ENCODE results near the gene ZNF563. TPM values are rescaled to one million over a fixed set of nuclear protein-coding genes. Genes with fewer than 3 reads are reported as not detected.
"Not testable (repeated sequence)": the region's sequence is repeated elsewhere in the genome, so short reads cannot be mapped to it uniquely, and the experiment has no call there.

Gene ZNF563
- total RNA-seq, 1 donor from 2014 or later: not detected

GRCh38 chr19:12318782-12319413 is 14.5 kb downstream of the ZNF563 start:
- H3K4me1 ChIP-seq: no peaks in the 10 kb centered on the region
- H3K4me3 ChIP-seq: no peak overlapping the region
- no peak for DNase-seq (ENCODE audit: low spot score in 2 of 2)
- no peak overlapping the region for H3K27ac ChIP-seq
- intact Hi-C loops (cut with DNase I): no loop called here
- TF ChIP-seq CTCF (IDR thresholded peaks at IDR 0.05): no peak
- peaks cover 3 to 46% of the 10 kb centered on the region in 2 donors for H3K9me3 ChIP-seq
- no peaks in the 10 kb centered on the region for H3K27me3 ChIP-seq
- peaks cover 54 to 75% of the 10 kb centered on the region in 2 donors for H3K36me3 ChIP-seq

- no peak overlapping the region for H3K27ac ChIP-seq
- H3K9me3 ChIP-seq: peaks cover 3 to 21% of the 10 kb centered on the region in 2 donors
- intact Hi-C loops (cut with DNase I): no loop called here
- H3K27me3 ChIP-seq: no peaks in the 10 kb centered on the region
- H3K36me3 ChIP-seq: peaks cover 21 to 35% of the 10 kb centered on the region in 2 donors
- no peak overlapping the region for H3K4me3 ChIP-seq
- TF ChIP-seq CTCF (IDR thresholded peaks at IDR 0.05): no peak
- no peaks in the 10 kb centered on the region for H3K4me1 ChIP-seq
- DNase-seq (ENCODE audit: low spot score in 2 of 2): no peak
These were observed 18.9 kb downstream of the ZNF563 start for GRCh38 chr19:12314553-12314952.

GRCh38 chr19:12308891-12309290 is 24.5 kb downstream of the ZNF563 start:
- intact Hi-C loops (cut with DNase I); H3K36me3 ChIP-seq; H3K9me3 ChIP-seq; DNase-seq (ENCODE audit: low spot score in 2 of 2); H3K4me1 ChIP-seq; H3K4me3 ChIP-seq; H3K27me3 ChIP-seq; H3K27ac ChIP-seq: not testable (repeated sequence)

DNA sequence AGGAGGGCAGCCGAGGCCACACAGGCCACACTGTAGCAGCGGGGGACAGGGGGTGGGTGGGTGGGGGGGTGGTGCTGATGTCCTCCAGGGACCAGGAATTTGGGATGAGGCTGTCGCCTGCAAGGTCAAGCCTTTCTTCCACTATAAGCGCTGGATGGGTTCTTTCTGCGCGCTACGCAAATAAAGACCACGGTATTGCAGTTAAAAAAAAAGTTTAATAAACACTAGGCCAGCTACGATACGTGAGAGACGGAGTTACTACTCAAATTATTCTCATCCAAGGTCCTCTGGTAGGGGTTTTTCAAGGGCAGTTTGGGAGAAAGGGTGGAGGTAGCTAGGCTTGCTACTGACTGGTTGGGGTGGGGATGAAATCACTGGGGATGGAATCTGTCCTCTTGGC is 38.2 kb downstream of the ZNF563 start:
- TF ChIP-seq CTCF (IDR thresholded peaks at IDR 0.05): no peak
- no peaks in the 10 kb centered on the region for H3K9me3 ChIP-seq
- H3K4me1 ChIP-seq: peaks cover 8 to 15% of the 10 kb centered on the region in 2 donors
- DNase-seq (ENCODE audit: low spot score in 2 of 2): no peak
- H3K36me3 ChIP-seq: no peaks in the 10 kb centered on the region
- H3K4me3 ChIP-seq: peak overlapping the region; percentile 76 to 80
- peak overlapping the region; percentile 84 for H3K27ac ChIP-seq
- no peaks in the 10 kb centered on the region for H3K27me3 ChIP-seq
- intact Hi-C loops (cut with DNase I): loop anchor here (1.0 to 10.0 kb wide), 7 partner anchors 38 to 440 kb away; partner anchors contain the start of genes GET3, TRIR, ZNF136 and ZNF443

DNA sequence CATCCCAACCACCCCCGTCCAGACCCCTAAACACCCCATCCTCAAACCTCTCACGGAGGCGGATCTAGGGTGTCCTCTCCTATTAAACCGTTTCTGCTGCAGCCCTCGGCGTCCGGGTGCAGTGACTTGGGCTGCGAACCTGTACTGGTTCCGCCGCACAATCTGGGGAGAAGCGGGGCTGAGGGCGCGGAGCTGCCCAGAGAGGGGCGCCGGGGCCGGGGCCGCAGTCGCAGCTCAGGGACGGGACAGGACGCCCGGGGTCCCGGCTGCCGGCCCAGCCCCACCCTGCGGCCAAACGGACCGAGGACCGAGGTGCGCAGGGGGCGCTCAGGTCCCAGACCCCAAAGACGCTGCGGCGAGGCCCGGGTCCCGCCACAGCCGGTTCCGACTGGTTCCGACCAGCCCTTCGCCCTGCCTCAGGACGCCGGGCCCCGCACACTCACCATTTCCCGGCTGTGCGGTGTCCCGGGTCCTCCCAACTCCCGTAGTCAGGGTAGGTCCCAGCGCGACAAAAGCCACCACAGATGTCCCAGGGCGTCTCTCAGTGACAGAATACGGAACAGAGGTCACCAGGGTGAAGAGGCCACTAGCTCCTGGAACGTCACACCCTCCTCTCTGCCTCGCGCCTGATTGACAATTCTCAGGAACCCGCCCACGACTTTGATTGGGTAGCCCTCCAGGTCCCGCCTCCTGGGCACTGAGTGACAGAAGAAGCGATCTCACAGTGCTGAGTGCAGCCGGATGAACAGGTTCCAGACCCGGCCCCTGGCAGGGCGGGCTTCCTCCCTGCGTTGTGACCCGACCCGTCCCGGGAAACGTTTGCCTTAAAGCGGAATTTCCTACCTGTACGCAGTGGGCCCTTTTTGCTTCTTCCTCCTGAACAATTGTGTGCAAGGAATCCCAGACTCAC is 38.9 kb downstream of the ZNF563 start, which contains the start of gene ZNF44:
TSS of gene ZNF44 (minus strand) at position 635 of the 910 bp plus-strand sequence. CDS start at position 446, 189 bp downstream.
- peaks cover 8 to 15% of the 10 kb centered on the region in 2 donors for H3K4me1 ChIP-seq
- H3K9me3 ChIP-seq: no peaks in the 10 kb centered on the region
- intact Hi-C loops (cut with DNase I): loop anchor here (1.0 to 10.0 kb wide), 8 partner anchors 38 to 440 kb away; partner anchors contain the start of genes GET3, TRIR, ZNF136 and ZNF443
- TF ChIP-seq CTCF (IDR thresholded peaks at IDR 0.05): no peak
- peak; percentile 97 to 99 for DNase-seq (ENCODE audit: low spot score in 2 of 2)
- H3K27me3 ChIP-seq: no peaks in the 10 kb centered on the region
- peak within 1 kb of the TSS; percentile 84 for H3K27ac ChIP-seq
- H3K4me3 ChIP-seq: peak within 1 kb of the TSS; percentile 76 to 80
- no peaks in the 10 kb centered on the region for H3K36me3 ChIP-seq
